Stimulated activated CD4-positive, alpha-beta T cell treated with anti-CD3 and anti-CD28 coated beads, TNF-alpha, amount 100 ng/mL, for 48 hours (primary cell): ENCODE results near the gene LILRA5.
"Not testable (repeated sequence)": the region's sequence is repeated elsewhere in the genome, so short reads cannot be mapped to it uniquely, and the experiment has no call there.

Experiments used
- DNase-seq, 3 donors: peaks; one replicate each; pipeline ENCODE4 v3.0.0-alpha.2; 2020; ENCODE audit warnings: low read depth in 3 of 3

Gene LILRA5

GRCh38 chr19:54273821-54274220 is 39.1 kb downstream of the LILRA5 start:
- no peak for DNase-seq

GRCh38 chr19:54272181-54272580 is 40.8 kb downstream of the LILRA5 start:
- not testable (repeated sequence) for DNase-seq

- DNase-seq = not testable (repeated sequence)
These were observed 41.4 kb downstream of the LILRA5 start for GRCh38 chr19:54271587-54271986.

- no peak for DNase-seq
These were observed 41.9 kb downstream of the LILRA5 start for GRCh38 chr19:54271106-54271505.

- DNase-seq = no peak
These were observed 44.0 kb downstream of the LILRA5 start for GRCh38 chr19:54268936-54269335.

- DNase-seq = peak; percentile 55 to 74 (median 71)
These were observed 46.8 kb downstream of the LILRA5 start for GRCh38 chr19:54266133-54266532.

- DNase-seq = no peak
These were observed 50.5 kb downstream of the LILRA5 start for GRCh38 chr19:54262470-54262869.

GRCh38 chr19:54262066-54262465 is 50.9 kb downstream of the LILRA5 start:
- DNase-seq = no peak

GRCh38 chr19:54257116-54257480 is 55.9 kb downstream of the LILRA5 start, which contains the start of gene LILRB5:
Gene LILRB5, minus strand, starts transcription at chr19:54257273. Its CDS starts 80 bp downstream, at chr19:54257193.
- DNase-seq = no peak
